Measurements from ENCODE around the gene SDR39U1. TPM values are rescaled to one million over a fixed set of nuclear protein-coding genes. Genes with fewer than 3 reads are reported as not detected.
A peak's percentile ranks its signal among the peaks of the same experiment; 100 is the strongest.

SDR39U1 gene
- total RNA-seq, 1 donor from 2014 or later, result 61.6 TPM

- TF ChIP-seq CTCF (IDR thresholded peaks at IDR 0.05), result no peak
- H3K4me3 ChIP-seq, result no peak overlapping the region
- peak overlapping the region; percentile 76 for H3K27ac ChIP-seq
- no peaks in the 10 kb centered on the region for H3K27me3 ChIP-seq (ENCODE audit: low read depth)
- peaks cover 54% of the 10 kb centered on the region for H3K4me1 ChIP-seq
- H3K36me3 ChIP-seq, result no peaks in the 10 kb centered on the region
- ATAC-seq (no peak), DNase-seq (no peak)
- intact Hi-C loops (cut with DNase I), result no loop called here
- no peaks in the 10 kb centered on the region for H3K9me3 ChIP-seq
These were observed 44.8 kb downstream of the SDR39U1 start for GRCh38 chr14:24397639-24398292.

- H3K4me1 ChIP-seq, result peaks cover 48% of the 10 kb centered on the region
- no peaks in the 10 kb centered on the region for H3K36me3 ChIP-seq
- TF ChIP-seq CTCF (IDR thresholded peaks at IDR 0.05), result no peak
- intact Hi-C loops (cut with DNase I), result no loop called here
- no peak overlapping the region for H3K4me3 ChIP-seq
- no peak overlapping the region for H3K27ac ChIP-seq
- no peaks in the 10 kb centered on the region for H3K27me3 ChIP-seq (ENCODE audit: low read depth)
- no peak for DNase-seq
- no peaks in the 10 kb centered on the region for H3K9me3 ChIP-seq
- no peak for ATAC-seq
These were observed 46.7 kb downstream of the SDR39U1 start for GRCh38 chr14:24395609-24396582.

GRCh38 chr14:24394275-24394674, 48.3 kb downstream of the SDR39U1 start:
- Histone ChIP-seq H3K27me3 (ENCODE audit: low read depth) (no peaks in the 10 kb centered on the region), H3K4me3 (no peak overlapping the region), H3K9me3 (no peaks in the 10 kb centered on the region), H3K27ac (no peak overlapping the region), H3K36me3 (no peaks in the 10 kb centered on the region), H3K4me1 (peaks cover 35% of the 10 kb centered on the region)
- no peak for TF ChIP-seq CTCF (IDR thresholded peaks at IDR 0.05)
- ATAC-seq, result no peak
- DNase-seq, result no peak
- intact Hi-C loops (cut with DNase I), result no loop called here

- Histone ChIP-seq H3K36me3 (no peaks in the 10 kb centered on the region), H3K4me1 (peaks cover 31% of the 10 kb centered on the region), H3K9me3 (no peaks in the 10 kb centered on the region), H3K27ac (no peak overlapping the region), H3K27me3 (ENCODE audit: low read depth) (no peaks in the 10 kb centered on the region), H3K4me3 (no peak overlapping the region)
- ATAC-seq (peak; percentile 67 to 74), DNase-seq (no peak)
- intact Hi-C loops (cut with DNase I), result no loop called here
- TF ChIP-seq CTCF (IDR thresholded peaks at IDR 0.05), result no peak
These were observed 50.1 kb downstream of the SDR39U1 start for GRCh38 chr14:24392325-24393091.

GRCh38 chr14:24390701-24391468, 51.7 kb downstream of the SDR39U1 start:
- intact Hi-C loops (cut with DNase I), result no loop called here
- H3K36me3 ChIP-seq, result no peaks in the 10 kb centered on the region
- no peak for TF ChIP-seq CTCF (IDR thresholded peaks at IDR 0.05)
- H3K4me3 ChIP-seq, result no peak overlapping the region
- H3K27ac ChIP-seq, result no peak overlapping the region
- H3K27me3 ChIP-seq (ENCODE audit: low read depth), result no peaks in the 10 kb centered on the region
- peaks cover 22% of the 10 kb centered on the region for H3K4me1 ChIP-seq
- ATAC-seq (no peak), DNase-seq (no peak)
- H3K9me3 ChIP-seq, result no peaks in the 10 kb centered on the region
